Esophagus (tissue), 2 donors: Measurements from ENCODE around the gene S100Z. TPM values are rescaled to one million over a fixed set of nuclear protein-coding genes. Genes with fewer than 3 reads are reported as not detected.
"Not testable (repeated sequence)": the region's sequence is repeated elsewhere in the genome, so short reads cannot be mapped to it uniquely, and the experiment has no call there.

Source experiments
- H3K27ac ChIP-seq, 2 donors: one replicate each; pipeline ENCODE4 v1.5.1; 2013; ENCODE audit warnings: low read depth in 2 of 2, mild to moderate bottlenecking in 2 of 2, inconsistent platforms in 1 of 2, low read length in 1 of 2, moderate library complexity in 1 of 2
- H3K27me3 ChIP-seq, 2 donors: one replicate each; pipeline ENCODE4 v1.6.1; 2013; ENCODE audit warnings: low read length in 2 of 2, control low read depth in 1 of 2, mild to moderate bottlenecking in 1 of 2; ENCODE audit not compliant: insufficient read depth in 2 of 2, control insufficient read depth in 1 of 2
- H3K36me3 ChIP-seq, 2 donors: one replicate each; pipeline ENCODE4 v1.6.1; 2013; ENCODE audit warnings: low read length in 1 of 2; ENCODE audit not compliant: control insufficient read depth in 2 of 2, insufficient read depth in 2 of 2
- H3K4me1 ChIP-seq, 2 donors: one replicate each; pipeline ENCODE4 v1.6.1; 2013; ENCODE audit warnings: low read length in 1 of 2; ENCODE audit not compliant: control insufficient read depth in 2 of 2, insufficient read depth in 2 of 2
- H3K4me3 ChIP-seq, 2 donors: one replicate each; pipeline ENCODE4 v1.5.1; 2013; ENCODE audit warnings: low read length in 2 of 2, mild to moderate bottlenecking in 2 of 2, low read depth in 1 of 2, moderate library complexity in 1 of 2
- H3K9me3 ChIP-seq, 2 donors: one replicate each; pipeline ENCODE4 v1.6.1; 2013; ENCODE audit warnings: mild to moderate bottlenecking in 2 of 2, low read depth in 1 of 2, low read length in 1 of 2, moderate library complexity in 1 of 2; ENCODE audit not compliant: control insufficient read depth in 2 of 2, insufficient read depth in 1 of 2
- WGBS, 2 donors: extraction: QIAGEN DNeasy Blood & Tissue Kit; methylation state at CpG; one replicate each; pipeline ENCODE4 v1.1.7; 2013; 5-methylcytosine and 5-hydroxymethylcytosine counted together
- polyA plus RNA-seq, 2 donors: library from polyadenylated mRNA; stranded (reverse); fragments of 200-250 nt; gene quantifications; one replicate each; pipeline ENCODE4 v1.2.3, GENCODE V29; 2013
- donor health status: healthy with polysubstance abuse.
- donor health status: Bipolar disorder and iron deficiency.

The S100Z gene
- polyA plus RNA-seq, 2 donors = 0.02 TPM; not detected in 1

GRCh38 chr5:76810236-76810635, 39.6 kb upstream of the S100Z start:
- 93 to 94% methylated on average over 6 of the region's 6 CpGs for WGBS, 2 donors

GRCh38 chr5:76811214-76811613, 38.6 kb upstream of the S100Z start:
- H3K27me3 ChIP-seq = no peaks in the 10 kb centered on the region
- H3K4me3 ChIP-seq = no peak overlapping the region
- H3K9me3 ChIP-seq = no peaks in the 10 kb centered on the region
- WGBS, 2 donors = 58 to 73% methylated on average over 5 of the region's 5 CpGs
- H3K4me1 ChIP-seq = peaks cover 0 to 4% of the 10 kb centered on the region in 2 donors
- H3K36me3 ChIP-seq = no peaks in the 10 kb centered on the region
- peak overlapping the region in 1 of 2 donors; percentile 79 for H3K27ac ChIP-seq

More at GRCh38 chr5:76810236-76810635, 39.6 kb upstream of the S100Z start:
- H3K4me1 ChIP-seq = peaks cover 0 to 4% of the 10 kb centered on the region in 2 donors
- H3K36me3 ChIP-seq = no peaks in the 10 kb centered on the region
- no peak overlapping the region for H3K4me3 ChIP-seq
- H3K9me3 ChIP-seq = no peaks in the 10 kb centered on the region
- H3K27me3 ChIP-seq = no peaks in the 10 kb centered on the region
- no peak overlapping the region for H3K27ac ChIP-seq

- not testable (repeated sequence) for H3K27ac ChIP-seq, H3K36me3 ChIP-seq, H3K9me3 ChIP-seq, H3K4me3 ChIP-seq, H3K27me3 ChIP-seq, H3K4me1 ChIP-seq
- WGBS, 2 donors = 94 to 98% methylated on average over 13 to 32 of the region's 32 CpGs
These were observed 37.6 kb upstream of the S100Z start for GRCh38 chr5:76812209-76812608.

- Histone ChIP-seq H3K4me1 (peaks cover 0 to 3% of the 10 kb centered on the region in 2 donors), H3K9me3 (no peaks in the 10 kb centered on the region), H3K4me3 (no peak overlapping the region), H3K27me3 (peaks cover 0 to 2% of the 10 kb centered on the region in 2 donors), H3K36me3 (no peaks in the 10 kb centered on the region), H3K27ac (no peak overlapping the region)
- 75 to 85% methylated on average over 4 of the region's 4 CpGs for WGBS, 2 donors
These were observed 35.7 kb upstream of the S100Z start for GRCh38 chr5:76813982-76814562.

GRCh38 chr5:76816110-76816831, 33.5 kb upstream of the S100Z start:
- Histone ChIP-seq H3K27ac (no peak overlapping the region), H3K27me3 (peaks cover 2 to 3% of the 10 kb centered on the region in 2 donors), H3K4me3 (no peak overlapping the region), H3K4me1 (peaks cover 3 to 5% of the 10 kb centered on the region in 2 donors), H3K9me3 (no peaks in the 10 kb centered on the region), H3K36me3 (no peaks in the 10 kb centered on the region)
- WGBS, 2 donors = 86 to 88% methylated on average over 3 of the region's 3 CpGs

GRCh38 chr5:76818844-76819831, 30.7 kb upstream of the S100Z start, which contains the start of gene F2RL1:
TSS of gene F2RL1 (plus strand) at chr5:76819030. CDS start at chr5:76819183, 153 bp downstream.
- Histone ChIP-seq H3K4me1 (peaks cover 3 to 5% of the 10 kb centered on the region in 2 donors), H3K27me3 (peaks cover 2 to 3% of the 10 kb centered on the region in 2 donors), H3K36me3 (no peaks in the 10 kb centered on the region), H3K9me3 (no peaks in the 10 kb centered on the region), H3K4me3 (peak within 1 kb of the TSS; percentile 59 to 68), H3K27ac (peak within 1 kb of the TSS; percentile 23 to 59)
- WGBS, 2 donors = 1 to 2% methylated on average over 71 to 72 of the region's 72 CpGs

- peaks cover 3 to 5% of the 10 kb centered on the region in 2 donors for H3K4me1 ChIP-seq
- no peaks in the 10 kb centered on the region for H3K36me3 ChIP-seq
- H3K9me3 ChIP-seq = no peaks in the 10 kb centered on the region
- peak overlapping the region; percentile 59 to 68 for H3K4me3 ChIP-seq
- no peak overlapping the region for H3K27ac ChIP-seq
- 28 to 33% methylated on average over 31 of the region's 31 CpGs for WGBS, 2 donors
- H3K27me3 ChIP-seq = peaks cover 2 to 3% of the 10 kb centered on the region in 2 donors
These were observed 29.8 kb upstream of the S100Z start for GRCh38 chr5:76819851-76820525.

GRCh38 chr5:76820526-76820890, 29.3 kb upstream of the S100Z start:
- Histone ChIP-seq H3K4me3 (peak overlapping the region in 1 of 2 donors; percentile 68), H3K27ac (no peak overlapping the region)

GRCh38 chr5:76821136-76821535, 28.7 kb upstream of the S100Z start:
- Histone ChIP-seq H3K4me3 (no peak overlapping the region), H3K9me3 (no peaks in the 10 kb centered on the region), H3K27ac (no peak overlapping the region), H3K36me3 (no peaks in the 10 kb centered on the region), H3K27me3 (peaks cover 2 to 3% of the 10 kb centered on the region in 2 donors), H3K4me1 (peaks cover 3 to 5% of the 10 kb centered on the region in 2 donors)
- WGBS, 2 donors = 77 to 85% methylated on average over 4 of the region's 4 CpGs

More at GRCh38 chr5:76820526-76820890, 29.3 kb upstream of the S100Z start:
- Histone ChIP-seq H3K36me3 (no peaks in the 10 kb centered on the region), H3K9me3 (no peaks in the 10 kb centered on the region), H3K27me3 (peaks cover 2 to 3% of the 10 kb centered on the region in 2 donors), H3K4me1 (peaks cover 3 to 5% of the 10 kb centered on the region in 2 donors)
- WGBS, 2 donors = 58 to 69% methylated on average over 2 of the region's 2 CpGs
